K562 (cell line): Measurements from ENCODE around the gene CRYZL1. TPM values are rescaled to one million over a fixed set of nuclear protein-coding genes. Genes with fewer than 3 reads are reported as not detected.

ENCODE experiments used
- ATAC-seq: fragments of 200-7000 bp; cut with Tn5 transposase; 3 replicates; pipeline ENCODE4 v1.9.1; 2020; ENCODE audit warnings: moderate library complexity
- BruUV-seq: library from RNA; stranded (reverse); fragments of 400-500 nt; replicated peaks from 2 replicates; lab custom pipeline; 2021; lab: Mats Ljungman, UMichigan
- CTCF ChIA-PET: fragments of 300-600 bp; formaldehyde crosslinking; extraction: SDS; loops from one replicate; lab custom pipeline; 2021; ENCODE audit warnings: low intra/inter-chr PET ratio; lab: Yijun Ruan, JAX
- POLR2A ChIA-PET: fragments of 300-600, 350-650 bp; sonication (Branson Sonifier 250); formaldehyde crosslinking; extraction: SDS; loops from one replicate; lab custom pipeline; 2021; ENCODE audit warnings: antibody characterized with exemption, inconsistent platforms; lab: Yijun Ruan, JAX
- DNase-seq, 4 experiments: peaks; one replicate each; pipeline versions ENCODE4 v3.0.0 to v3.0.0-alpha.2; 2011 to 2018; ENCODE audit warnings: low spot score in 3 of 4, mixed read lengths in 3 of 4; ENCODE audit errors: extremely low read depth in 1 of 4
- FAIRE-seq: peaks from 2 replicates; lab custom pipeline; 2011; peaks lifted over from hg19 to GRCh38; lab: Jason Lieb, UNC
- H2AFZ ChIP-seq: 2 replicates; pipeline ENCODE4 v1.6.0; 2011; ENCODE audit warnings: low read depth, low read length, control low read depth, inconsistent platforms
- H3K27ac ChIP-seq: fragments of 200-600 bp; 3 replicates; pipeline ENCODE4 v1.8.0; 2011; ENCODE audit warnings: low read depth, mild to moderate bottlenecking, control low read depth, inconsistent platforms, low read length, moderate library complexity, mixed read lengths; ENCODE audit errors: extremely low read depth
- H3K27me3 ChIP-seq, 2 experiments: fragments of 300-600 bp in 1 of 2; 2 replicates in 1 of 2; 3 replicates in 1 of 2; pipeline versions ENCODE4 v1.6.0 to v1.8.0; 2011; ENCODE audit warnings: inconsistent platforms in 2 of 2, low read length in 2 of 2, mild to moderate bottlenecking in 1 of 2, mixed read lengths in 1 of 2, moderate library complexity in 1 of 2; ENCODE audit not compliant: control insufficient read depth in 2 of 2, insufficient read depth in 2 of 2
- H3K36me3 ChIP-seq: fragments of 300-600 bp; 3 replicates; pipeline ENCODE4 v1.8.0; 2011; ENCODE audit warnings: mild to moderate bottlenecking, low read length, inconsistent platforms; ENCODE audit not compliant: control insufficient read depth, insufficient read depth
- H3K4me1 ChIP-seq, 2 experiments: fragments of 200-600 bp in 1 of 2; replicated peaks in 1 of 2; 2 replicates in 1 of 2; 3 replicates in 1 of 2; pipeline versions ENCODE4 v1.5.1 to v1.8.0; 2011; ENCODE audit warnings: inconsistent platforms in 2 of 2, low read length in 2 of 2, mild to moderate bottlenecking in 1 of 2, mixed read lengths in 1 of 2, moderate library complexity in 1 of 2; ENCODE audit not compliant: control insufficient read depth in 2 of 2, insufficient read depth in 2 of 2
- H3K4me2 ChIP-seq: 2 replicates; pipeline ENCODE4 v1.6.1; 2011; ENCODE audit warnings: low read length, control low read depth, inconsistent platforms, mixed read lengths; ENCODE audit not compliant: insufficient read depth
- H3K4me3 ChIP-seq: fragments of 200-600 bp; sonication (generic), shearing (Covaris generic); 2 replicates; pipeline ENCODE4 v1.5.1; 2016; ENCODE audit warnings: control low read depth, inconsistent platforms
- H3K79me2 ChIP-seq: fragments of 200-600 bp; 3 replicates; pipeline ENCODE4 v1.8.0; 2011; ENCODE audit warnings: low read length, inconsistent platforms; ENCODE audit not compliant: control insufficient read depth, insufficient read depth
- H3K9ac ChIP-seq, 2 experiments: 2 replicates each; pipeline versions ENCODE4 v1.6.0 to v1.6.1; 2011; ENCODE audit warnings: low read depth in 2 of 2, low read length in 2 of 2, control low read depth in 1 of 2, inconsistent platforms in 1 of 2, mild to moderate bottlenecking in 1 of 2, mixed read lengths in 1 of 2; ENCODE audit not compliant: insufficient read depth in 1 of 2
- H3K9me1 ChIP-seq: one replicate; pipeline ENCODE4 v1.6.0; 2011; ENCODE audit warnings: inconsistent platforms, mild to moderate bottlenecking, low read length, moderate library complexity; ENCODE audit not compliant: control insufficient read depth, insufficient read depth
- H3K9me3 ChIP-seq: replicated peaks from 2 replicates; pipeline ENCODE4 v1.5.1; 2011; ENCODE audit warnings: low read depth, low read length, inconsistent platforms; ENCODE audit not compliant: control insufficient read depth, insufficient read depth
- H4K20me1 ChIP-seq: replicated peaks from 2 replicates; pipeline ENCODE4 v1.6.1; 2011; ENCODE audit warnings: low read length, inconsistent platforms, mixed read lengths; ENCODE audit not compliant: control insufficient read depth, insufficient read depth
- ATF3 ChIP-seq, 2 experiments: fragments of 450-650 bp in 1 of 2; sonication (generic) in 1 of 2; formaldehyde crosslinking in 1 of 2; IDR thresholded peaks in 1 of 2; conservative IDR thresholded peaks in 1 of 2; 2 replicates each; pipeline versions ENCODE4 v1.6.1 to v1.8.1; 2016 to 2023; ENCODE audit warnings: mild to moderate bottlenecking in 2 of 2, moderate library complexity in 2 of 2, inconsistent platforms in 1 of 2, missing genetic modification reagents in 1 of 2
- BCL6 ChIP-seq: fragments of 250-450 bp; sonication (Bioruptor Pico); IDR thresholded peaks from 2 replicates; pipeline ENCODE4 v1.4.0; 2020
- BHLHE40 ChIP-seq: IDR thresholded peaks from 2 replicates; pipeline ENCODE4 v1.6.1; 2011; ENCODE audit warnings: low read length, improper control_type of control experiment
- BMI1 ChIP-seq: fragments of 150-350 bp; IDR thresholded peaks from 2 replicates; pipeline ENCODE4 v1.6.1; 2014; ENCODE audit warnings: low read length
- CAMTA2 ChIP-seq: fragments of 250-450 bp; sonication (Bioruptor Pico); conservative IDR thresholded peaks from 2 replicates; pipeline ENCODE4 v1.5.1; 2022
- CCNT2 ChIP-seq: IDR thresholded peaks from 2 replicates; pipeline ENCODE4 v1.6.1; 2011; ENCODE audit warnings: borderline replicate concordance, low read depth, mild to moderate bottlenecking, moderate library complexity, mixed read lengths, low read length; ENCODE audit not compliant: insufficient read length; ENCODE audit errors: extremely low read depth
- DIDO1 ChIP-seq: fragments of 450-650 bp; IDR thresholded peaks from 2 replicates; pipeline ENCODE4 v1.6.1; 2016; ENCODE audit warnings: low read depth, missing biosample characterization, missing genetic modification characterization
- FOXA1 ChIP-seq: fragments of 450-650 bp; IDR thresholded peaks from 2 replicates; pipeline ENCODE4 v1.6.1; 2016; ENCODE audit warnings: mild to moderate bottlenecking, borderline replicate concordance
- HMBOX1 ChIP-seq: sonication (generic); IDR thresholded peaks from 2 replicates; pipeline ENCODE4 v1.6.1; 2016
- MBD2 ChIP-seq: sonication (generic); IDR thresholded peaks from 2 replicates; pipeline ENCODE4 v1.6.1; 2016; ENCODE audit warnings: low read depth, borderline replicate concordance
- NCOA2 ChIP-seq, 2 experiments: fragments of 450-650 bp; IDR thresholded peaks; 2 replicates each; pipeline ENCODE4 v1.6.1; 2018; ENCODE audit warnings: mild to moderate bottlenecking in 2 of 2, moderate library complexity in 1 of 2; ENCODE audit not compliant: partially characterized antibody in 2 of 2
- NR1H2 ChIP-seq: sonication (generic); formaldehyde crosslinking; IDR thresholded peaks from 2 replicates; pipeline ENCODE4 v1.4.0; 2020; ENCODE audit warnings: mild to moderate bottlenecking, missing genetic modification reagents
- PHB2 ChIP-seq: fragments of 450-650 bp; IDR thresholded peaks from 2 replicates; pipeline ENCODE4 v1.6.1; 2017; ENCODE audit warnings: low read depth
- RFX5 ChIP-seq: IDR thresholded peaks from 2 replicates; pipeline ENCODE4 v1.6.1; 2011; ENCODE audit warnings: low read depth, mild to moderate bottlenecking, improper control_type of control experiment, low read length
- RNF2 ChIP-seq: sonication (generic); IDR thresholded peaks from 2 replicates; pipeline ENCODE4 v1.6.1; 2016
- SIX5 ChIP-seq, 2 experiments: IDR thresholded peaks; 2 replicates each; pipeline ENCODE4 v1.6.1; 2011; ENCODE audit warnings: low read length in 2 of 2, borderline replicate concordance in 1 of 2, low read depth in 1 of 2, mild to moderate bottlenecking in 1 of 2, moderate library complexity in 1 of 2; ENCODE audit not compliant: insufficient read depth in 1 of 2
- SMAD1 ChIP-seq: fragments of 150-350 bp; IDR thresholded peaks from 2 replicates; pipeline ENCODE4 v1.6.1; 2014; ENCODE audit warnings: low read length, low read depth; ENCODE audit not compliant: partially characterized antibody
- USF2 ChIP-seq: sonication (generic); formaldehyde crosslinking; IDR thresholded peaks from 2 replicates; pipeline ENCODE4 v1.5.0; 2020; ENCODE audit warnings: missing genetic modification reagents
- WHSC1 ChIP-seq: IDR thresholded peaks from one replicate; pipeline ENCODE4 v1.6.1; 2012; ENCODE audit warnings: low read length, control low read depth, inconsistent platforms
- ZFP36 ChIP-seq: fragments of 150-350 bp; IDR thresholded peaks from 2 replicates; pipeline ENCODE4 v1.6.1; 2018; ENCODE audit warnings: low read length, low read depth; ENCODE audit not compliant: partially characterized antibody
- ZKSCAN8 ChIP-seq: fragments of 200-800 bp; sonication (Bioruptor generic); IDR thresholded peaks from 2 replicates; pipeline ENCODE4 v1.6.1; 2016; ENCODE audit warnings: missing genetic modification characterization, missing compliant biosample characterization
- ZNF347 ChIP-seq: fragments of 450-650 bp; formaldehyde crosslinking; IDR thresholded peaks from 2 replicates; pipeline ENCODE4 v1.4.0; 2020; ENCODE audit warnings: low read depth, mild to moderate bottlenecking, moderate library complexity
- ZNF75A ChIP-seq: fragments of 450-650 bp; formaldehyde crosslinking; IDR thresholded peaks from 2 replicates; pipeline ENCODE4 v1.4.0; 2020; ENCODE audit warnings: mild to moderate bottlenecking
- WGBS: fragments of 100-300 bp; shearing (Covaris generic); methylation state at CpG from one replicate; pipeline ENCODE4 v1.1.6; 2016; ENCODE audit warnings: low coverage, mixed read lengths; ENCODE audit not compliant: insufficient coverage; ENCODE audit errors: missing lambda C conversion rate; 5-methylcytosine and 5-hydroxymethylcytosine counted together
- in situ Hi-C: fragments of 300-500 bp; cut with MboI; formaldehyde crosslinking; loops from 4 replicates; pipeline ENCODE4 v1.15.0; 2018; ENCODE audit warnings: inconsistent platforms, mixed read lengths
- intact Hi-C: fragments of 100-400 bp; cut with micrococcal nuclease; formaldehyde crosslinking; loops from 2 replicates; pipeline ENCODE4 v1.14.2; 2022
- polyA plus RNA-seq, 8 experiments: library from polyadenylated mRNA; depleted of rRNA in 4 of 8; stranded (reverse) in 5 of 8; unstranded in 3 of 8; fragments of >200 nt; fragmentation: Nextera tagmentation in 2 of 8; fragmentation: Illumina TruSeq in 1 of 8; extraction: Ambion mirVana in 2 of 8; extraction: Trizol in 1 of 8; gene quantifications; 2 replicates each; pipeline versions ENCODE4 v1.2.1 to v1.2.3, GENCODE V29; 2011 to 2014; ENCODE audit warnings: inconsistent platforms in 1 of 8, missing spikeins in 1 of 8
- total RNA-seq, 7 experiments: library from RNA; depleted of rRNA in 6 of 7; stranded (reverse); fragments of >200 nt in 6 of 7; fragmentation: Illumina TruSeq in 2 of 7; extraction: Trizol in 2 of 7; gene quantifications; 2 replicates each; pipeline versions ENCODE4 v1.2.1 to v1.2.3, GENCODE V29; 2011 to 2021; ENCODE audit warnings: low replicate concordance in 1 of 7

The CRYZL1 gene
- total and polyA plus RNA-seq, 9 of the 15 experiments (the other 6 are each of a cell fraction or from before 2014, with no cell fraction given): 19.9 to 98.2 (median 39.2) TPM

GRCh38 chr21:33650230-33650629 lies 8.7 kb upstream of the CRYZL1 start:
- BruUV-seq: no TSS peak
- intact Hi-C loops: no loop called here
- H3K4me1 ChIP-seq: 0 out of 5 replicates have a peak, but pooled peaks cover 0 to under 1% of the 10 kb centered on the region in 2 experiments
- H3K4me2 ChIP-seq: no peak overlapping the region
- in situ Hi-C loops: no loop called here
- FAIRE-seq (no peak), ATAC-seq (no peak), DNase-seq (no peak)
- no peak overlapping the region for H3K9ac ChIP-seq
- H3K9me3 ChIP-seq: no peaks in the 10 kb centered on the region
- H3K36me3 ChIP-seq: no peaks in the 10 kb centered on the region
- CTCF ChIA-PET: no interaction called here
- no peaks in the 10 kb centered on the region for H4K20me1 ChIP-seq
- no peaks in the 10 kb centered on the region for H3K9me1 ChIP-seq
- H3K79me2 ChIP-seq: no peaks in the 10 kb centered on the region
- 15% methylated on average over 7 of the region's 7 CpGs for WGBS
- POLR2A ChIA-PET: interaction anchor here (1.0 to 1.5 kb wide), 3 partner anchors 9 to 13 kb away, joined by 4 to 5 read pairs (median 4); partner anchors contain the start of genes CRYZL1 and ITSN1
- peaks cover 0 to 3% of the 10 kb centered on the region in 2 experiments; a peak in 2 of 5 replicates for H3K27me3 ChIP-seq
- H2AFZ ChIP-seq: no peak overlapping the region; the same call in 1 of the 2 replicates
- H3K4me3 ChIP-seq: no peak overlapping the region
- no peak overlapping the region for H3K27ac ChIP-seq
- TF ChIP-seq NR1H2 (0 out of 2 replicates have a peak, but pooled peaks have one; percentile 48), HMBOX1 (peak; percentile 55; the same call in 1 of the 2 replicates), BHLHE40 (no peak), BMI1 (0 out of 2 replicates have a peak, but pooled peaks have one; percentile 34), FOXA1 (no peak), USF2 (CRISPR knock-in tag) (no peak), MBD2 (no peak), ZFP36 (peak; percentile 28), SMAD1 (no peak), RNF2 (peak; percentile 53; the same call in 1 of the 2 replicates), PHB2 (no peak), WHSC1 (no peak), RFX5 (no peak), CAMTA2 (CRISPR knock-in tag) (no peak), CCNT2 (no peak), ZNF347 (CRISPR knock-in tag) (no peak), DIDO1 (tag) (no peak), ZKSCAN8 (CRISPR knock-in tag) (no peak), BCL6 (CRISPR knock-in tag) (no peak), NCOA2 (IDR thresholded peaks at IDR 0.05; ENCODE audit: partially characterized antibody in 2 of 2) (no peak), ATF3 (IDR thresholded peaks at IDR 0.05) (no peak), ATF3 (CRISPR knock-in tag; conservative IDR thresholded peaks at IDR 0.05) (no peak), SIX5 (IDR thresholded peaks at IDR 0.05; ENCODE audit: borderline replicate concordance in 1 of 2, insufficient read depth in 1 of 2, low read depth in 1 of 2, low read length in 2 of 2) (no peak), ZNF75A (CRISPR knock-in tag) (no peak)
